Activated T-cell treated with anti-CD3 and anti-CD28 coated beads, Interleukin-2, amount 50 U/mL, for 24 hours (primary cell): Measurements from ENCODE around the gene CDC42.
"Not testable (repeated sequence)": the region's sequence is repeated elsewhere in the genome, so short reads cannot be mapped to it uniquely, and the experiment has no call there.

Experiments
- DNase-seq: peaks from one replicate; pipeline ENCODE4 v3.0.0-alpha.2; 2020
- H3K27ac Mint-ChIP-seq: 2 replicates; pipeline ENCODE4 v1.8.0; 2020; ENCODE audit warnings: mild to moderate bottlenecking, mixed read lengths
- H3K27me3 Mint-ChIP-seq: 2 replicates; pipeline ENCODE4 v1.8.0; 2020; ENCODE audit warnings: mixed read lengths
- H3K36me3 Mint-ChIP-seq: 2 replicates; pipeline ENCODE4 v1.8.0; 2020; ENCODE audit warnings: low read depth, mixed read lengths
- H3K4me1 Mint-ChIP-seq: 2 replicates; pipeline ENCODE4 v1.8.0; 2020; ENCODE audit warnings: low read depth, mixed read lengths
- H3K4me3 Mint-ChIP-seq: 2 replicates; pipeline ENCODE4 v1.8.0; 2020; ENCODE audit warnings: mild to moderate bottlenecking, moderate library complexity, mixed read lengths
- H3K9me3 Mint-ChIP-seq: 2 replicates; pipeline ENCODE4 v1.8.0; 2020; ENCODE audit warnings: mixed read lengths

Gene CDC42

DNA sequence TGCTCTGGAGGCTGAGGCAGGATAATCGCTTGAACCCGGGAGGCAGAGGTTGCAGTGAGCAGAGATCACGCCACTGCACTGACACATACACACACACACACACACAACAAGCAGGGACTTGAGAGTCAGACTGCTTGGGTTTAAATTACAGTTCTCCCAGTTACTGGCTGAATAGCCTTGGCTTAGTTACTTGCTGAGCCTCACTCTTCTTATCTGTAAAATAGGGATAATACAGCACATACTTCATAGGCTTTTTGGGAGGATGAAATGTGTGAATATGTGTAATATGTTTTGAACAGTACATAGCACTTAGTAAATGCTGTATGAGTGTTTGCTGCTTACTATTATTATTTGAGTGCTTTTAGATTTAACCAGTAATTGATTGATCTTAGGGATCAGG, 23.8 kb downstream of the CDC42 start:
- Mint-ChIP-seq H3K27ac (peak overlapping the region; percentile 79), H3K4me1 (peaks cover 91% of the 10 kb centered on the region), H3K9me3 (no peaks in the 10 kb centered on the region), H3K27me3 (no peaks in the 10 kb centered on the region), H3K36me3 (peaks cover 90% of the 10 kb centered on the region), H3K4me3 (no peak overlapping the region)
- DNase-seq, result no peak

DNA sequence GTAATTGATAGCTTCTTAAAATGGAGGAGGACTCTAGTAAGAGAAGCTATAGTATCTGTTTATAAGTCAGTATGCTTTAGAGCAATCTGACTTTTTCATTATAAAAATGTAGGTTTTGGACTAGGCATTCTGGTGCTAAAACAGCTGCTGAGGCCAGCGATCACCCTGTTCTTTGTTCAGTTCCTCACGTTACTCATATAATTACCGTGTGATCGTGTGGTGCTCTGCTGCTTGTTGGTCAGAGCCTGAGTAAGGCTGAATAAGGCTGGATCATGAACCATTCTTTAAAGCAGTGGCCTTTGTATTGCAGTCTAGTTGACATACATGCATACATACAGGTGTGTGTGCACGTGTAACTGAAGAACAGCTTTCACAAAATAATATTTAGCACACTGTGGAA, 25.2 kb downstream of the CDC42 start:
- Mint-ChIP-seq H3K27me3 (no peaks in the 10 kb centered on the region), H3K36me3 (peaks cover 89% of the 10 kb centered on the region), H3K4me1 (peaks cover 88% of the 10 kb centered on the region), H3K9me3 (no peaks in the 10 kb centered on the region), H3K4me3 (no peak overlapping the region), H3K27ac (peak overlapping the region; percentile 80)
- no peak for DNase-seq

DNA sequence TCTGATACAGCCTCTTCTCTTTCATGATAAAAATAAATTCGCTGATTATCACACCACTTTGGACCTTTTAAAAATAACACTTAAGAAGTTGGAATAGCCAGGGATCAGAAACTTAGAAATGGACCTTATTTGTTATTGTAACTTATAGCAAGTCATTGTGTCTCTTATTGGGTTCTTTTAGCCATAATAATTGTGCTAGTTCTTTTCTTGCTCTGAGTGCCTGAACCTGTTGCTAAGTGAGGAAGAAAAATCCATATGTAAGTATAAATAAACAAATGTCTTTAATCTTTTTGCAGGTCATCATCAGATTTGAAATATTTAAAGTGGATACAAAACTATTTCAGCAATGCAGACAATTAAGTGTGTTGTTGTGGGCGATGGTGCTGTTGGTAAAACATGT, 25.6 kb downstream of the CDC42 start:
- Mint-ChIP-seq H3K9me3 (no peaks in the 10 kb centered on the region), H3K27ac (peak overlapping the region; percentile 80), H3K27me3 (no peaks in the 10 kb centered on the region), H3K36me3 (peaks cover 88% of the 10 kb centered on the region), H3K4me1 (peaks cover 85% of the 10 kb centered on the region), H3K4me3 (no peak overlapping the region)
- no peak for DNase-seq

DNA sequence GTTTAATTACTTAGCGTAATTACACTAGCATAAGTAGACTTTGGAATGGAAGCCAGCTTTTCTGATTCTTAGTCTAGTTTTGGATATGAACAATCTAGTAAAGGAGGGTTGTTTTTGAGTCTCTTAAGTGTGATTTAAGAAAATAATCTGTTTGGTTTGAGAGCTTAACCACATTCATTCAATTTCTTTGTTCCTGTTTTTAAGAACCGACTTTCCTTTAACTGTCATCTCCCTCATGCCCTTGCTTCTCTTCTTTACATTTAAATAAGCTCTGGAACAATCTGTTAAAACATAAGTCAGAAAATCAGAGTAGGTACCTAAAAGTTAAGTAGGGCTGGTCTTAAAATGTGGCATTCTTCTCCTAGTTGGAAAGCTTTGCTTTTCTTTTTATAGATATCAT, 27.7 kb downstream of the CDC42 start:
- H3K27me3 Mint-ChIP-seq, result no peaks in the 10 kb centered on the region
- H3K4me1 Mint-ChIP-seq, result peaks cover 82% of the 10 kb centered on the region
- H3K27ac Mint-ChIP-seq, result peak overlapping the region; percentile 42
- H3K36me3 Mint-ChIP-seq, result peaks cover 89% of the 10 kb centered on the region
- H3K9me3 Mint-ChIP-seq, result no peaks in the 10 kb centered on the region
- no peak overlapping the region for H3K4me3 Mint-ChIP-seq
- DNase-seq, result no peak

DNA sequence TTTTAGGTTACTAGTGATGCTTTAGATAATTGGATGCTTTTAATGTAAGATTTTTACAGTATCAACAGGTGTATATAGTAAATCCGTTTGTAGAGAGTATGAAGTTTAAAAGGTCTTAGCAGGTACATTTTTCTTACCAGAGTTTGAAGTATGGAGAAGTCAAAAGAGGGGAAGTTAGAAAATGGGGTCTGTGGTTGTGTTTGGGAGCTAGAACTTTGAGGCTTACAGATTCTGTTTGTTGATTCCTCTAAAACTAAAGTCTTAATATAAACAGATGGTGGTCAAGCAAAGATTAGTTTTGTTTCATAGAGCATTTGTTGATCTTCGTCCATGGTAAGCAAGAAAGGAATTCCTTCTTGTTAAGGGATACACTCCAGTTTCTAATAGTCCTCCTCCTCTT, 35.8 kb downstream of the CDC42 start:
- peaks cover 96% of the 10 kb centered on the region for H3K4me1 Mint-ChIP-seq
- H3K27ac Mint-ChIP-seq, result peak overlapping the region; percentile 91
- H3K27me3 Mint-ChIP-seq, result no peaks in the 10 kb centered on the region
- peaks cover 97% of the 10 kb centered on the region for H3K36me3 Mint-ChIP-seq
- no peak overlapping the region for H3K4me3 Mint-ChIP-seq
- no peak for DNase-seq
- H3K9me3 Mint-ChIP-seq, result no peaks in the 10 kb centered on the region

DNA sequence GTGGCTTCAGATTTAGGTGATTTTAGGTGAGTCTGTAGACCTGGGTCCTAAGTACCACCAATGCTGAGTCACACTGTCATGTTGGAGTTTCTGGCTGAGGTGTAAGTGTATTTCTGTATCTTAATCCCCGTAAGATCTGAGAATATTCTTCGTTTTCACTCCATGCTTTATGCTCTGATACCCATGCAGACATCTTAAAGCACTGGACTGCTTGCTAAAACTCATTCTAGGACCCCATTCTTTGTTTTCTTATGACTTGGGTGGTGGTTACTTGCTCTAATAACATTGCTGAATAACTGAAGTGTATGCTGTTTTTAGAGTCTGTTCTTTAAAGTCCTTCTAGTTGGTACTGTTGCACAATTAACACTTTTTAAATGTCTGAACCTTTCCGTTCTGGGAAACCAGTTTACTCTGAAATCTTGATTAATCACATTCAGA, 36.6 kb downstream of the CDC42 start:
- peak overlapping the region; percentile 51 for H3K4me3 Mint-ChIP-seq
- H3K27ac Mint-ChIP-seq, result peak overlapping the region; percentile 91
- no peaks in the 10 kb centered on the region for H3K27me3 Mint-ChIP-seq
- H3K9me3 Mint-ChIP-seq, result no peaks in the 10 kb centered on the region
- peaks cover 95% of the 10 kb centered on the region for H3K4me1 Mint-ChIP-seq
- H3K36me3 Mint-ChIP-seq, result peaks cover 95% of the 10 kb centered on the region
- DNase-seq, result no peak

DNA sequence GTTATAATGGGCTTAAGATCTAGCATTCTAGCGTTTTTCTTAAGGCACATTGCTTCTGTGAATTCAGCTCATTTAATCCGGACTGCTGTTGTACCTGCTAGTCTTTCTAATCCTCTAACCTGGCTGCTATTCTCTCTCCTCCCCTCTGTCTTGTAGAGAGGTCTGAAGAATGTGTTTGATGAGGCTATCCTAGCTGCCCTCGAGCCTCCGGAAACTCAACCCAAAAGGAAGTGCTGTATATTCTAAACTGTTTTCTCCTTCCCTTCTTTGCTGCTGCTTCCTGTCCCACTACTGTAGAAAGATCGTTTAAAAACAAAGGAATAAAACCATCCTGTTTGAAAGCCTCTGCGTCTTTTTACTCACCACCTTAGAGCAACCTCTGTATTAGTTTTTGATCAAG, 37.3 kb downstream of the CDC42 start:
- Mint-ChIP-seq H3K9me3 (no peaks in the 10 kb centered on the region), H3K36me3 (peaks cover 93% of the 10 kb centered on the region), H3K4me1 (peaks cover 93% of the 10 kb centered on the region), H3K27ac (peak overlapping the region; percentile 91), H3K27me3 (no peaks in the 10 kb centered on the region), H3K4me3 (peak overlapping the region; percentile 51)
- no peak for DNase-seq

DNA sequence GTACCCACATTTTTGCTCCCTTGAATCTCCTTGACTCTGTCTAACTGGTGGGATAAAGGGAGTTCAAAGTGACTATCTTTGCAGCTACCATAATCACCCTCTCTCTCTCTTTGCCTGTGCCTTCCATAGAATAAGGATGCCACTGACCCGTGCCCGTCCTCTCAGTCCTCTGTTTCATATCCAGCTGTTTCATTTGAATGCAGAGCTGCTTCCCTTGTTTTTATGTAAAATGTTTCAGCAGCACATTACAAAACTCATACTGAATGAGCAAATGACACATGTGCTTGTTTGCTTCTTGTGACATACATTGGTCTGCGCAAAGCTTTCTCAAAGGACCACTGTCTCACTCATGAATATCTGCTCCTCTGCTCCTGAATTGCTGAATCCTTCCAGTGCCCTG, 38.4 kb downstream of the CDC42 start:
- Mint-ChIP-seq H3K27ac (peak overlapping the region; percentile 91), H3K4me3 (peak overlapping the region; percentile 9), H3K36me3 (peaks cover 92% of the 10 kb centered on the region), H3K27me3 (no peaks in the 10 kb centered on the region), H3K4me1 (peaks cover 85% of the 10 kb centered on the region), H3K9me3 (no peaks in the 10 kb centered on the region)
- DNase-seq, result no peak

DNA sequence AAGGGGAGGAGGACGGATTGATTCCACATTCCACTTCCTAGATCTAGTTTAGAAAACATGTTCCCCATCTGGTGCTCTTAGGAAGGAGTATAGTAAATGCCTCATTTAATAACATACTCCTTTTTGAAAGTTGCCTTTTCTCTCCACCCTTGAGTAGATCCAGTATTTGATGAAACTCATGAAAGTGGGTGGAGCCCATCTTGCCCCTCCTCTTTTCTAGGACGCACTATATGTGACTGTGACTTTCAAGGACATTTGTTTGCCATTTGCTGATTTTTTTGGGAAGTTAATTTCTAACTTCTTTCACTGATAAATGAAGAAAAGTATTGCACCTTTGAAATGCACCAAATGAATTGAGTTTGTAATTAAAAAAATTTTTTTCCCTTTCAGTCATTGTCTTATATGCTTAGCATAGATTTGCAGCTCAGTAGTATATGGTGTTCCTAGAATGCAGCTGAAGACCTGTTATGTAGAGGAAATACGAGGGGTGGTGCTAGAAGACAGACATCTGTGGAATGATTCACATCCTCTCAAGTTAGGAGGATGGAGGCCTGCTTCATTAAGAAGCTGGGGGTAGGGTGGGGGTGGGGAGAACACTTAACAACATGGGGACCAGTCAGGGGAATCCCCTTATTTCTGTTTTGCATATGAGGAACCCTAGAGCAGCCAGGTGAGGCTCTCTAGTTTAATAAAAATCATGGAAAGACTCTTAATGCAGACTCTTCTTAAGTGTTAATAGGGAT, 39.7 kb downstream of the CDC42 start:
- H3K36me3 Mint-ChIP-seq, result peaks cover 92% of the 10 kb centered on the region
- H3K4me1 Mint-ChIP-seq, result peaks cover 81% of the 10 kb centered on the region
- not testable (repeated sequence) for H3K9me3 Mint-ChIP-seq, DNase-seq, H3K4me3 Mint-ChIP-seq, H3K27me3 Mint-ChIP-seq
- H3K27ac Mint-ChIP-seq, result peak overlapping the region; percentile 89

DNA sequence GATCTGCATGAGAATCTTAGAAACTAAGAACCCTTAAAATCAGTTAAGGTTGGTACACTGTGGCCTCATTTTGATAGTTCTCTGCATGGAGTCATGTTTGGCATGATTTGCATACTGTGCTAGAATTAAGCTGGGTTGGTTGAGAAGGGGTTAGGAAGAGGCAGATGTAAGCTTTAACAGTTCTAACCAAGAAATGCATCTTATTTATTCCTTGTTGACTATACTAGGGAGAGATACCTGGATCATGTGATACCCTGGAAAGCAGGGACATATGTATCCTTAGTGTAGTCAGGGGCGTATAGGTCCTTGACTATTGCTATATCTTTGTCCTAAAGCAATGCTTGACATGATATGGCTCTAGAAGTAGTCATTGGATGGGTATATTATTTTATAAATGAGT, 41.0 kb downstream of the CDC42 start:
- Mint-ChIP-seq H3K27ac (peak overlapping the region; percentile 28), H3K9me3 (no peaks in the 10 kb centered on the region), H3K4me3 (no peak overlapping the region), H3K27me3 (no peaks in the 10 kb centered on the region), H3K4me1 (peaks cover 77% of the 10 kb centered on the region), H3K36me3 (peaks cover 93% of the 10 kb centered on the region)
- no peak for DNase-seq

DNA sequence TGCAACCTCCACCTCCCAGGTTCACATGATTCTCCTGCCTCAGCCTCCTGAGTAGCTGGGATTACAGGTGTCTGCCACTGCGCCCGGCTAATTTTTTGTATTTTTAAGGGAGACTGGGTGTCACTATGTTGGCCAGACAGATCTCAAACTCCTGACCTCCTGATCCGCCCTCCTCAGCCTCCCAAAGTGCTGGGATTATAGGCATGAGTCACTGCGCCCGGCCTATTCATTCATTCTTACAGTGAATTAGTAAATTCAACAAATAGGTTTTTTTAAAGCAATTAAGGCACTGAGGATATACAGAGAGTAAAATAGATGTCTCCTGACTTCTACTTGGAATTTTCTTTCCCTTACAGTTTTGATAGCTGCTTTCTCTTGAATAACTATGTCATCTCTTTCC, 43.5 kb downstream of the CDC42 start:
- no peak for DNase-seq
- Mint-ChIP-seq H3K27ac (peak overlapping the region; percentile 29), H3K27me3 (no peaks in the 10 kb centered on the region), H3K4me1 (peaks cover 77% of the 10 kb centered on the region), H3K4me3 (no peak overlapping the region), H3K36me3 (peaks cover 94% of the 10 kb centered on the region), H3K9me3 (no peaks in the 10 kb centered on the region)

DNA sequence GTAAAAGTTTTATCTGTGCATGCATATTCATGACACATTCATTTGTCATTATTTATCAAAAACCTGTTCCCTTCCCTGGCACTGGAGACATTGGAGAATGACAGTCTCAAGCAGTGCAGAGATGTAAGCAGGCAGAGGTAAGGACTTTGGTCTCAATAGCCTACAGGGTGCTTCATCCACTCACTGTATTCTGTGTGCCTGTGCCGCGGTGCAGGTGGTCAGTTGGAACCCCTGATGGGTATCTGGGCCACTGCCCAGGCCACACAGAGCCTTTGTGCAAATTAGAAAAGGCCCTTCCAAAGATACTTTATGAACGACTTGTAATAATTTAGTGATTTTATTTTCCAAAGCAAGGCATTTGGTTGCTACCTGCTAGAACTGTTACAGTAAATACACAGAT, 44.0 kb downstream of the CDC42 start:
- Mint-ChIP-seq H3K36me3 (peaks cover 94% of the 10 kb centered on the region), H3K4me3 (no peak overlapping the region), H3K27ac (peak overlapping the region; percentile 29), H3K27me3 (no peaks in the 10 kb centered on the region), H3K9me3 (no peaks in the 10 kb centered on the region), H3K4me1 (peaks cover 77% of the 10 kb centered on the region)
- no peak for DNase-seq

DNA sequence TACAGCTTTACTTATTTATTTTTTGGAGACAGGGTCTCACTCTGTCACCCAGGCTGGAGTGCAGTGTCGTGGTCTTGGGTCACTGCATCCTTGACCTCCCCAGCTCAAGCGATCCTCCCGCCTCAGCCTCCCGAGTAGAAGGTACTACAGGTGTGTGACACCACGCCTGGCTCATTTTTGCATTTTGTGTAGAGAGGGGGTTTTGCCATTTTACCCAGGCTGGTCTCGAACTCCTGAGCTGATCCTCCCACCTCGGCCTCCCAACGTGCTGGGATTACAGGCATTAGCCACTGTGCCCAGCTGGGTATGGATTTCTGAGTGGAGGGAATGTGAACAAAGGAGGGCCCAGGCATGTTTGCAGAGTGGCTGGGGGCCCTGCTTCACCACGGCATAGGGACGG, 46.2 kb downstream of the CDC42 start:
- peaks cover 73% of the 10 kb centered on the region for H3K4me1 Mint-ChIP-seq
- H3K27me3 Mint-ChIP-seq, result no peaks in the 10 kb centered on the region
- H3K36me3 Mint-ChIP-seq, result peaks cover 94% of the 10 kb centered on the region
- no peaks in the 10 kb centered on the region for H3K9me3 Mint-ChIP-seq
- peak overlapping the region; percentile 67 for H3K27ac Mint-ChIP-seq
- H3K4me3 Mint-ChIP-seq, result no peak overlapping the region
- no peak for DNase-seq

DNA sequence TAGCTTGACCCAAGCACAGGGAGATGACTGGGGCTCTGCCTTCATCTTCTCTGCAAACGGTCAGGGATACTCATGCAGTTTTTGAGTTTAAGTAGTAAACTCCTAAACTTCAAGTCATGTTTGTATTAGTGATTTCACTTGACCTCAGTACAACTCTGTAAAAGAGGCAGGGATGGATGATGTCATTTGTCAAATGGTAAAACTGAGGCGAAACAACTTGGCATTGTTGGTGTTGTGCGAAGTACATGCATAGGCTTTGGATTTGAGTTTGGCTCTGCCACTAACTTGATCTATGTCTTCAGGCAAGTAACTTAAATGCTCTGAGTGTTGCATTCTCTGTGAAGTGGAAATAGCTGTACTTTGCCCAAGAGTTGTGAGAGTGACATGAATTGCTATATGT, 47.7 kb downstream of the CDC42 start:
- Mint-ChIP-seq H3K4me1 (peaks cover 79% of the 10 kb centered on the region), H3K27me3 (no peaks in the 10 kb centered on the region), H3K9me3 (peaks cover 5% of the 10 kb centered on the region), H3K27ac (peak overlapping the region; percentile 55), H3K4me3 (no peak overlapping the region), H3K36me3 (peaks cover 97% of the 10 kb centered on the region)
- no peak for DNase-seq

DNA sequence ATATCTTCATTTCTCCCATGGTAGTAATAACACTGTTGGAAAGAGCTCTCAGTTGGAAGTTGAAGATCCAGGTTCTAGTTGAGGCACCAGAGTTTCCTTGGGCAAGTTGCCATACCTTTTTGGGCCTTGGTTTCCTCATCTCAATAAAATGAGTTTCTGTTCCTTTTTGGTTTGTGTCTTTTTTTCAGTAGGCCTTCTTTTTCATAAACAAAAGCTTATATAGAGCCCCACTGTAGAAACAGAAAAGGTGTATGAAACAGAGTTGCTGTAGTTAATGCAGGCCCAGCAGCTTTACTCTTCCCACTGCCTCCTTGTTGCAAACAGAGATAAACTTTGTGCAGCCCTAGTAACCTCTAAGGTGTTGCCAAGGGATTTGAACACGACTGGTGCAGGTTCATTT, 48.7 kb downstream of the CDC42 start:
- Mint-ChIP-seq H3K27ac (peak overlapping the region; percentile 76), H3K4me3 (no peak overlapping the region), H3K27me3 (no peaks in the 10 kb centered on the region), H3K36me3 (peaks cover 99% of the 10 kb centered on the region), H3K4me1 (peaks cover 86% of the 10 kb centered on the region), H3K9me3 (peaks cover 5% of the 10 kb centered on the region)
- no peak for DNase-seq

DNA sequence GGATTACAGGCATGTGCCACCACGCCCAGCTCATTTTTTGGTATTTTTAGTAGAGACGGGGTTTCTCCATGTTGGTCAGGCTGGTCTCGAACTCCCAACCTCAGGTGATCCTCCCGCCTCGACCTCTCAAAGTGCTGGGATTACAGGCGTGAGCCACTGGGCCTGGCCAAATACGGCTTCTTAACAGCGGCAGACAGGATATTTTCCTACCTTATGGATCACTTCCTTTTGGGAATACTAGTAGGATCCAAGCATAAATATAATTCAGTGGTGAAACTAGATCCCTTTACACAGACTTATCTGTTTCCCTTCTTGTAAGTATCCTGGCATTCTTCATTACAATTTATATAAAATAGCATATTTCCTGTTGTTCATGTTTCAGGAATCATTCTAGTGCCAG, 49.5 kb downstream of the CDC42 start:
- Mint-ChIP-seq H3K4me1 (peaks cover 87% of the 10 kb centered on the region), H3K27ac (no peak overlapping the region), H3K36me3 (peaks cover 99% of the 10 kb centered on the region), H3K27me3 (no peaks in the 10 kb centered on the region), H3K4me3 (no peak overlapping the region), H3K9me3 (peaks cover 5% of the 10 kb centered on the region)
- no peak for DNase-seq
